ENCODE measurements around the gene BTLA.
"Not testable (repeated sequence)": the region's sequence is repeated elsewhere in the genome, so short reads cannot be mapped to it uniquely, and the experiment has no call there.

Gene BTLA

DNA sequence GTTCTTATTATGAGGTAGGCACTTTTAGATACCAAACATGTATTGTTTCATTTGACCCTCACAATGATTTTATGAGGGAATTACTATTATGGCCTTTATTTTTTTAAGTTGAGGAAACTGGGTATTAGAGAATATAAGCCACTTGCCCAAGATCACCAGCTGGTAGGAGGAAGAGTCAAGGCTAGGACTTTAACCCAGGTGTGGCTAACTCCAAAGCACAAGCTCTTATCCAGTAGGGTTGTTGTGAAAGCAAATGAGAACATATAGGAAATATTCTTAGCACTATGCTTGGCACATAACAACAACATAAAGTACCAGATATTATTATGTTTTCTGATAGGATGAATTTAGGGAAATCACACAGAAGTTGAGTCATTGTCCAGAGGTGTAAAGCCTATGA lies 7.9 kb downstream of the BTLA start:
- DNase-seq (ENCODE audit: low read depth), result no peak

DNA sequence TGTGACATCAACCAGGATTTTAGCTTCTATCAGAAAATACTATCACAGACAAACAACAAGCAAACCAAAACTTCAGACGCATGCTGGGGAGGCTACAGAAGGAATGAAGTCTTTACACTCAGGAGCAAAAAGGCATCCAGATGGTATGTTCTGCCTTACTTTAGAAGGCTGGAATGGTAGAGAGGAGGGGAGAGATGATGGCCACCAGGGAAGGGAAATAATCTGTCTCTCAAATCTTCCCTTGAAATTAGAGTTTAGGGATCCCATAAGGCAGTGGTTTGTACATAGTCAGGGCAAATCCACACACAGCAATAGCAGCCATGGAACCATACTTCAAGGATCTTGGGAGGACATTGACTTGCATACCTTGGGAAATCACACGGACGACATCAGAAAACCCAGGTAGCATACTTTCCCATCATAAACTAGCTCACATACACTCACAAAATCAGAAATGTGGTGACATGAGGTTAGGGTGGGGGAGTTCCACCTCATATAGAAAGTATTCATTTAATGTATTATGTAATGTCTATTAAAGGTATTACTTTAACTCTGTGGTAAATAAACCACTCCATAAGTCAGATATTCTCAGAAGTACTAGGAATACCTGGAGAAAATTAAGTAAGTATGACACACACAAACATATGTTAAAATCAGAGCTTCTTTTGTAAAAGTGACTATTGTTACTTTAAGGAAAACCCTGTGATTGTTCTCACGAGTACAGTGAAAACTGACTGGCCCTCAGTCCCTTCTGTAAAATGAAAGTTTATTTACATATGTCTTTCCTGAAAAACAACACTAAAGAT lies 9.4 kb downstream of the BTLA start:
- DNase-seq (ENCODE audit: low read depth), result no peak

DNA sequence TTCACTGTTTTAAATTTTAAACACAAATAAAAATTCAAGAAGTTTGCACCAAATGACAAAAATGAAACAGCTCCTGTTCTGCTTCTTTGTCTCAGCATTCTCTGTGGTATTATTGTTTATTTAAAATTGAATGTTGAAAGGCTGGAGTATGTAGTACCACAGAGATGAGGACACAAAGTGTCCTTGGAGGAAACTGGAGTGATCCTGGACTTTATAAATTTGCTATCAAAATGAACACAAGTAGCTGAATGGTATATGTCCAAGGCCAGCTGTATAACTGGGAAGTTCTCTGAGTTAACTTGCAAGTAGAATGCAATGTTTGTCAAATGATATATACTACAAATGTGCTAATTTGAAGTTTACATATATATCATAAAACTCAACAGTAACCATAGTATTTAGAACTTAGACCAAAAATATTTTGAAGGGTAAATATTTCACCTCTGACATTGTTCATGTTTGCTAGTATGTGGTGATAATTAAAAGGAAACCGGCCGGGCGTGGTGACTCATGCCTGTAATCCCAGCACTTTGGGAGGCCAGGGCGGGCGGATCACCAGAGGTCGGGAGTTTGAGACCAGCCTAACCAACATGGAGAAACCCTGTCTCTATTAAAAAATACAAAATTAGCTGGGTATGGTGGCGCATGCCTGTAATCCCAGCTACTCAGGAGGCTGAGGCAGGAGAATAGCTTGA lies 12.3 kb downstream of the BTLA start:
- DNase-seq (ENCODE audit: low read depth), result no peak

DNA sequence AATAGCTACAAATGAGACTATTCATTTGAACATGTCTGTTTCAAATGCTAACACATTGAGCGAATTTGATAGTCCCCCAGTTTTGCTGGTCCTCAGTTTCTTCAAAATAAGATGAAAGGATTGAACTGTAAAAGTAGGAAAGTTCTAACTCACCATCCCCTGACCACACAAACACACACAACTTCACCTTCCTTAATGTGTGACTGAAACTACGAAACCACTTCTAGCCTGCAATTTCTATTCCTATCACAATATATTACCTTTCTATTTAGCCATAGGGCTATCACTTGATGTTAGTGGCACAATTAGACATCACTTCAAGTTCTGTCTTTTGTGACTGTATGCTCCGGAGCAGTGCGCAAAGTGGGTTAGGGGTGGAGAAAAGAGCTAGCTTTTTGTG lies 14.9 kb downstream of the BTLA start:
- DNase-seq (ENCODE audit: low read depth), result no peak

DNA sequence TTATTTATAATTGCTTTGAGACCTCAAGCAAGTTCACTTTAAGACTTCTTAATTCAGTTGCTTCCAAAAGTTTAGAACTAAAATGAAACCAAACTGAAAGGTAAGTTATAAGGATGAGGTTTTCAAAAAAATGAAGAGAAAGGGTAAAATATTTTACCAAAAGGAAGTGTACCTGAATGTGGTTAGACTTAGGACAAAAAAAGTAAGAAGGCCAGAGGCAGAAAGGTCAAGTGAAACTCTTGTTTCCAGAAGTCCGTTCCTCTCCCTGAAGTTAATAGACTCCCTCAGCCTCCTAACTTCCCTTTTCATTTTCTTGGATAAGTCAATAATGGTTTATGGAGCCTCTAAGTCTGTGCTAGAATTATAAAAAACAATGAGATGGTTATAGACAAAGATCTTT lies 16.6 kb downstream of the BTLA start:
- DNase-seq (ENCODE audit: low read depth), result no peak

DNA sequence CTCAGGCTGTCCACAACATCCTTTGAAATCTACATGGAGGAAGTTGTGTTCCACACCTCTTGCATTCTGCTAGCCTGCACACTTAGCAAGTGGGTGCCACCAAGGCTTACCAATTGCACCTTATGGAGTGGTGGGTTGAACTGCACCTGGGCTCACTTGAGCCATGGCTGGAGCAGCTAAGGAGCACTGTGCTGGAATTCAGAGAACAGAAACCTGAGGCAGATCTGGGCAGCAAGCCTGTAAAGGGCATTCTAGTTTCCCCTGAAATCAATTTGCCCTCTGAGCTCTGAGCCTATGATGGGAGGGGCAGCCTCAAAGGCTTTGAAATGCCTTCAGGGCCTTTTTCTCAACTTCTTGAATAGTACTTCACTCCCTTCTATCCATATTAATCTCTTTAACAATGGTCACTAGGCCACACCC lies 18.0 kb downstream of the BTLA start:
- DNase-seq (ENCODE audit: low read depth), result no peak

DNA sequence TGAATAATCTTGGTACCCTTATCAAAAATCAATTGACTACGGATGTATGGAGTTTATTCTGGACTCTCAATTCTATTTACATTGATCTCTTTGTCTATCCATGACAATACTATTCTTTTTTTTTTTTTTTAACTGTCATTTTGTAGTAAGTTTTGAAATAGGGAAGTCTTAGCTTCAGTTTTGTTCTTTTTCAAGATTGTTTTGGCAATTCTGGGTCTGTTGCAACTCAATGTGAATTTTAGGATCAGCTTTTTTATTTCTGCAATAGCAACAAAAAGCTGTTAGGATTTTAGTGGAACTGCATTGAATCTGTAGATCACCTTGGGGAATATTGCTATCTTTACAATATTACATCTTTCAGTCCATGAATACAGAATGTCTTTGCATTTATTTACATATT lies 21.4 kb downstream of the BTLA start:
- DNase-seq (ENCODE audit: low read depth), result no peak

DNA sequence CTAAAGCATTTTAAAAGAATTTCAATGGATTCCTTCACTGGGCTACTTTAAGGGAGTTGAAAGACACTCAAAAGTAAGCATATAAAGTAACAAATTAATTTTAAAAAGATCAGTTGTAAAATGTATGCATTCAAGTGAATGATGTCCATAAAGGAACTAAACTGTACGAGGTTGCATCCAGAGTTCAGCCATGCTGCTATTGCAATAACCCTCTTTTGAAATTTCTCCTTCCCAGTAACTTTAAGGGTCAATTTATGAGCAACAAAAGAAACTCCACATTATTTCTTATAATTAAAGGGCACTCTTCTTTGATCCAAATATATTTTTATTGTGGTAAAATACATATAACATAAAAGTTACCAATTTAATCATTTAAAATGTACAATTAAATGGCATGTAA lies 22.9 kb downstream of the BTLA start:
- DNase-seq (ENCODE audit: low read depth), result no peak

DNA sequence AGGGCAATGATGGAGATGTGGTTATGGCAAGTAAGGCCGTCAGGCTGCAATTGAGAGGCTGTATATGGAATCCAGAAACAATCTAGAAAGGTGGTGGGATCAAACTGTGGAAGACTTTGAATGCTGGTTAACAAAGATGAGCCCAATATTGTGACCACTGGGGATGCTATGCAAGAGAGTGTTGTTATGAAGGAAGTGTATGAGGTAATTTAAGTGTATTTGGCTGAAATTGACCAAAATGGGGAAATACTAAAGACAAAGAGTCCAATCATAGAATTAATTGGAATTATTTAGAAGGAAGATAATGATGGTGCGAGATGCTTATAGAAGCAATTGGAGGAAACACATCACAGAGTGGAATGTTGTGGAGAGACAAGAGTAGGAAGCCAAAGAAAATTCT lies 24.5 kb downstream of the BTLA start:
- no peak for DNase-seq (ENCODE audit: low read depth)

DNA sequence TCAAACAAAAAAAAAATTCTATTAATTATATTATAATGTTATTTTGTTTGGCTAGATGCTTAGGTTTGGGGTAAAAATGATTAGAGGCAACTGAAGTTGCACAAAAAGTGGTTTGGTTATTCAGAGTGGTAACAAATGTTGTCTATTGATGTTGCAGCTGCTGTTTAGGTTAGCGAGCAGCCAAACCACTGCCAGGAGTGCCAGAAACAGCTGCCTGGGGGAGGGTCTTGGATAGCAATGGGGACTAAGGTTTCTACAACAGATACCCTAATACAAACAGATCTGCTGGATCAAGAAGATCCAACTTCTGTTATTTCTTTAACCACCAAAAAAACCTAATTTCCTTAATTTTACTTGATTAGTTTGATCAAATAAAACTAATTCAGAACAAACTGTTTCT lies 26.6 kb downstream of the BTLA start:
- no peak for DNase-seq (ENCODE audit: low read depth)

DNA sequence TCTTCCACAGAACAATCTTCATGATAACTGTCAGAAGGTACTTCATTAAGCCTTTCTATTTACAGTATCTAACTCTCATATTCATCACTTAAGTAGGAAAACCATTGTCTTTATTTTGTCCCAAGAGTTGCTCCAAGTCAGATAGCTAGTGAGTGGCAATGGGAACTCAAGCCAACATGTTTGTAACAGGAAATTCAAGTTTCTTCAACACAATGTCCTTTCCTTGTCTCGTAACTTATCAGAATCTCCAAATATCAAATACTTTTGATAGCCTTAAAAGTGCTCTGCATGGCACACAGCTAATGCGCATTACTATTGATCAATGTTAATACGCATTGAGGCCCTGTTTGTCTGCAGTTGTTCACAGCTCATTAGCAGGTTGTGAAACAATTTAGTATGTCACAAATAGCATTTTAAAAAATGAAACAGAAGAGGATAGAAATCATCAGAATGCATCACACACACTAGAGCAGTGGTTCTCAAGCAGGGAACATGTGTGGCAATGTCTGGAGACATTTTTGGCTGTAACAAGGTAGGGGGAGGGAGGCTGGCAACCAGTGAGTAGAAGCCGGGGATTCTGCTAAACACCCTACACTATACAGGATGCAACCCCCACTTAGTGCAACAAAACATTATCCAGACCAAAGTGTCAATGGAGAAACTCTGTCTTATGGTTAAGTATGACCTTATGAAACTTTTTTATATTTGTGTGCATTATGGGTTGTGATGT lies 27.5 kb downstream of the BTLA start:
- DNase-seq (ENCODE audit: low read depth), result no peak

DNA sequence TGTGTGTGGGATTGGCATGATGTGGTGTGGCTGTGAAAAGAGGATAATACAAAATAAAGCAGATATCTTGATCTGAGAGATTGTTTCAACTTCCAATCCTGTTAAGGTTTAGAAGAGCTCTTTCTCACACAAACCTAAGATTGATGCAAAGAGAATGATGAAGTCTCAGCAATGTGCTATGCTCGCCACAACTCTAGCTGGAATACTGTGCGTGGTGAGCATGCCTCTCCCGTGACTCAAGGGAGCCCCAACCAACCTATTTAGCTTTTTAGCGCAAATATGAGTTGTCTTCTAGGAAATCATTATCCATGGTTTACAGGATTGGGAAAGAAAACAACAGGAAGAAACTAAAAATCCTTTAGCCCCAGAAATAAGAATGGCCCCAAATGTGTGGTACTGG lies 28.5 kb downstream of the BTLA start:
- DNase-seq (ENCODE audit: low read depth), result no peak

DNA sequence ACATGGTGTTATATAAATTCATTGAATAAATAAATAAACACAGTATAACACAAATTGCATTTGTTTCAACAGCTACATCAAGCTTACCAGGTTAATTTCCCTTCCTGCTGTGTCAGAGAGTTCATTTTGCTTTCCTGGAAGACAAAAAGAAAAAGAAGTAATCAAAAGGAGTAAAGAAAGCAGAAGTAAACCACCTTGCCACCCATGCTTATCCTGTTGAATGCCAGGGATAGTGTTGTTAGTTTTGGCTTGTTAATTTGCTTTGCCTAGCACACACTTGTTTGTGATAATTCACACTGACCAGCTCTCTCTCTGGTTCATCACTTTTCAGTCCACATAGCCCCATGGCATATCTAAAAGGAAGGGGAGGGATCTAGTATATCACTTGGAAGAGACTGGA lies 29.6 kb downstream of the BTLA start:
- no peak for DNase-seq (ENCODE audit: low read depth)

DNA sequence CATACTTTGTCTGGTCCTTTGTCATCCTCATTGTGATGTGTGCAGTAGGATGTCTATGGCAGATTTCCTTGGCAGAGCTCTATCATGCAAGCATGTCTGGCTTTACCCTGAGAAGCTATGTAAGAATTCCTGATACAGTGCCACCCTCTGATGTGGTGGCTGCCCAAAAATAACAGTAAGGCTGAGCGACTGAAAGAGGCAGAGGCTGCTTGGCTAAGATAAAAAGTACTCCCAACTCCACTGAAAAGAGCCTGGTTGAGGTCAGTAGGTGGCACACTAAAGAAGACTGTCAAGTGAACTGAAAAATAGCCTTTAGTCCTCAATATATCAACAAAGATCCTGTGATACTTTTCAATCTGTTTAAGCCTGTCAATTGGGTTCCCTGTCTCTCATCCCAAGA lies 31.7 kb downstream of the BTLA start:
- no peak for DNase-seq (ENCODE audit: low read depth)

DNA sequence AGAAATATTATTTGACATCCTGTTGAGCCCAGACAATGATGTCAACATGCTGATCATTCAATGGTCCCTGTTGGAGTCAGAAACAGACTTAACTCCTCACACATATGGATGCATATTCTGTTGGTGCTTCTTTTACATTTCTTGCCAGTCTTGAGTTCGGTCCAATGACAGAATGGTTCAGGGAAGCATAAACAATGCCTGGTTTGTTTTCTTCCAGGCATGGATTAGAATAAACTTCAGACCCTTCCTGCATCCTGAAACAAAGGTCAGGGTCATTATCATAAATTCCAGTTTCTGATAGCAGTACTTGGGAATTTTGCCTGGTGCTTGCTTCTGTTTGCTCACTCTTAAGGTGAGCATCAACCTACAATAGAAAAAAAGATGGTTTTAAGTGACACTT lies 33.3 kb downstream of the BTLA start:
- DNase-seq (ENCODE audit: low read depth), result no peak

DNA sequence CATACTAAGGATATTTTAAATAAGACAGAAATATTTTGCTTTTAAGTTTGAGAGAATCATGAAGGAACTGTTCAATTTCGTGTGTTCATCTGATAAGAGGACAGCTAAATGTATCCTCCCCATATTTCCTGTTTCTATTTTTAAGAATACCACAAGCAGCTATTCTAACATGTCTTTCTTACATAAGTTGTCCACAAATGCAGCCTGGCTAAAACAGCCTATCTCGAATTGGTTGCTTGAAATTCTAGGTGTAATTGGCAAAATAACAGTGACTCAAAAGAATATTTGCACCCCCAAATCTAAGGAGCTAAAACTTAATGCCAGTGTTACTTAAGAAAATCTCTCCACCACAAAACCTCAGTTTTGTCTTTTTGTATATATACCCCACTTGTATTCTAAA lies 35.0 kb downstream of the BTLA start:
- no peak for DNase-seq (ENCODE audit: low read depth)

DNA sequence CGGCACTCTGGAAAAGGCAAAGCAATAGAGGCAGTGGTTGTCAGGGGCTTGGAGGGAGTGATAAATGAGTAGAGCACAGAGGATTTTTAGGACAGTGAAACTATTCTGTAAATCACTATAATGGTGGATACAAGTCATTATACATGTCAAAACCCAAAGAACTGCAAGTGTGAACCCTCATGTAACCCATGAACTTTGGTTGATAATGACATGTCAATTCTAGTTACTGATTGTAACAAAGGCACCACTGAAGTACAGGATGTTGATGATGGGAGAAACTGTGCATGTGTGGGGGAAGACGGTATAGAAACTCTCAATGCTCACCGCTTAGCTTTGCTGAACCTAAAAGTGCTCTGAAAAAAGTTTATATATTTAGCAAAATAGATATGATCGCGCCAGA lies 36.0 kb downstream of the BTLA start:
- DNase-seq (ENCODE audit: low read depth), result no peak

DNA sequence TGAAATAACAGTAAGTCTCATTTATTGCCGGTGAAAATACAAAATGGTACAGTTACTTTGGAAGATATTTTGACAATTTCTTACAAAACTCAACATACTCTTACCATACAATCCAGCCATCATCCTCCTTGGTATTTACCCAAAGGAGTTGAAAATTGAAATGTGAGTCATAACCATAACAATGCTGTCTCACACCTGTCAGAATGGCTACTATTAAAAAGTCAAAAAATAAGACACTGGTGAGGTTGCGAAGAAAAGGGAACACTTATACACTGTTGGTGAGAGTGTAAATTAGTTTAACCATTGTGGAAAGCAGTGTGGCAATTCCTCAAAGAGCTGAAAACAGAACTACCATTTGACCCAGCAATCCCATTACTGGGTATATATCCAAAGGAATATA lies 37.5 kb downstream of the BTLA start:
- DNase-seq (ENCODE audit: low read depth), result not testable (repeated sequence)

DNA sequence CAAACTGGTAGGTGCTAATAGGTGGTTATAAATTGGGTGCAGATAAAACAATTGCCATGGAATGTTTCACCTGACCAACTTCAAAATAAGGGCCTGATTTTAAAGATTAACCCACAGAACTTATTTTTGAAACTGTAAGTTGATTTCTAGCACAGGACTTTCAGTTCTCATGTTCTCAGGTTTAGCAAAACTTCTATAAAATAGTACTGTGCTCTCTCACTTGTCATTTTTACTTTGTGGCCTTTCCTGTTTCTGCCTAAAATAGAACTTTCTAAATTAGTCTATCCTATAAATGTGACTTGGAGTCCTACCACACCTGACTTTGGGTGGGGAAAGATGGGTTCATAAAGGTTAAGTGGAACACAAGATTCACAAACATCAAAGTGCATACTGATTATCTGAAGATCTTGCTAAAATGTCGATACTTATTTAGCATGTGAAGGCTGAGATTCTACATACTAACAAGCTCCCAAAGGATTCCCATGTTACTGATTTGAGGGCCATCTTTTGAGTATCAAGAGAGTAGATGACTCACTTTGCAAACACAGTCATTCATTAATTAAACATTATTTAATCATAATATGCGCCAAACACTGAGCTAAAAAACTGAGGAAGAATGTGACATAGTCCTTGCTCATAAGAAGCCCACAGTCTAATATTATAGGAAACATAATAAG lies 38.6 kb downstream of the BTLA start:
- DNase-seq (ENCODE audit: low read depth), result no peak

DNA sequence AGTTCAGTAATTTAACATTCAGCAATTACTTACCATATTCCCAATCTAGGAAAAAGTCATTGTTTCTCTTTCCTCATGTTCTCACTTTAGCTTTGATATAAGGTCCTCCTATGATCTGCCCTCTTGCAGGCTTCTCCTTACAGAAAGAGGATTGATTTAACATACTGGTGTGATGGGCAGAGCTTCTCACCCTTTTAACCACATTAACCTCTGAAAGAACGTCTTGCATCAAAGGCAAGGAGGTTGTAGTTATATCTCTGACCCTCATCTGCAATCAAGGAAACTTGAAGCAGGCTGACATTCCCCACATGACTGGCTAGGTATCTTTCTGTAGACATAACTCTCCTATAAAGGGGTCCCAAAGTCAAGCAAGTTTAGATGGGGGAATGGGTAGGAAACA lies 39.5 kb downstream of the BTLA start:
- no peak for DNase-seq (ENCODE audit: low read depth)

DNA sequence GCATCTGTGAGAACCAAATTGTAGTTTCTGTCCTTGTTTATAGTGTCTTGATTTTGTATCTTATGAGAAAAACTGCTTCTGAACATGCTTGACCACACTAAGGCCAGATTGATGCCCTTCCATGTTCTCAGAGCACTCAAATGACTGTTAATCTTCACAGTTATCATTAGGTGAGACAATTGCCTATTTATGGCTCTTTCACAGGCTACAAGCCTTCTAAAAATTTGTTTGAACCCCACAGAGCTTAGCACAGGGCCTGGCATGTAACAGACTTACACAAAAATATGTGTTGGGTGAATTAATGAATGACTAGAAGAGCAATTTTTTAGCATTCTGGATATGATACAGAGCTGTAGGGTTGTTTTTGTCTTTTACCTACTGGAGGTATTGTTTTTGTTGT lies 43.1 kb downstream of the BTLA start:
- no peak for DNase-seq (ENCODE audit: low read depth)

DNA sequence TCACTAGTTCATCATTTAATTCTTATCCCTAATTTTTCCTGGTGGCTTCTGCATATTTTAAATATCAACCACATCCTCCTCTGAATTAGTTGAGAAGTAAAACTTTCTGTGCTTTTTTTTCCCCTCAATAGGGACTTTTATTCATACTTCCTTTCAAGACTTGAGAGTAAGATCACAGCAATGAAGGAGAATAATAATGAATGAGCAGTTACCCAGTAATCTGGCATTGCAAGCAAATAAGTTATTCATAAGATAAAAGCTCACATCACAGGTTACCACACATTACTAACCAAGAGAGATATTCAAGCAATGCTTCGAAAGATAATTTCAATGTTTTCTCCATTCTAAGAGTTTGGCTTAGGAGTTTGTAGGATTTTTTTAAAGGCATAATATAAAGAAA lies 50.3 kb downstream of the BTLA start:
- DNase-seq (ENCODE audit: low read depth), result no peak

DNA sequence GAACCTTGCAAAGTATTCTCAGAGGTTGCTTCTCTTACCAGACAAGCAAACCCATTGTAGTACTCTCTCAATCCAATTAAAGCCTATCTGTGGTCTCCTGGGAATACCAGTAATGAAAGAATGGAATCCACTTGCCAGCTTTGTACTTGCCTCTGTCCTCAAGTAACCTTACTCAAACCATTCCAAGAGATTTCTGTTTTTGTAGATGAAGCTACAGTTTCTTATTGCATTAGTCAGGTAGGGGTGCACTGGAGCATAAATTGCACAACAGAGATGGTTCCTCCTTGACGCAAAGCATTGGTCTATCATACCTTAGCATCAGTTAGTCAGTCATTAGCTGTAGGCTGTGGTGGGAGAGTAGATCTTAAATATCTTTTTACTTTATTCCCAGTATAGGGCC lies 52.9 kb downstream of the BTLA start:
- no peak for DNase-seq (ENCODE audit: low read depth)
